Trophoblast cell (in vitro differentiated cells and primary cell): Measurements from ENCODE around the gene CWC27. TPM values are rescaled to one million over a fixed set of nuclear protein-coding genes. Genes with fewer than 3 reads are reported as not detected.

Source experiments
- DNase-seq, 2 donors: peaks; one replicate each; pipeline ENCODE4 v3.0.0-alpha.2; 2016
- H2AFZ ChIP-seq: 2 replicates; pipeline ENCODE4 v1.6.1; 2013; ENCODE audit warnings: low read length, moderate library complexity, mild to moderate bottlenecking; ENCODE audit not compliant: insufficient read depth, poor library complexity
- H2AK5ac ChIP-seq: 2 replicates; pipeline ENCODE4 v1.6.1; 2013; ENCODE audit warnings: mild to moderate bottlenecking, low read length
- H2BK120ac ChIP-seq: 2 replicates; pipeline ENCODE4 v1.6.1; 2013; ENCODE audit warnings: low read length, mild to moderate bottlenecking, moderate library complexity; ENCODE audit not compliant: insufficient read depth, poor library complexity
- H2BK12ac ChIP-seq: 2 replicates; pipeline ENCODE4 v1.6.1; 2013; ENCODE audit warnings: mild to moderate bottlenecking, low read length, moderate library complexity
- H2BK5ac ChIP-seq: 2 replicates; pipeline ENCODE4 v1.6.1; 2013; ENCODE audit warnings: low read length, low read depth, moderate library complexity, mild to moderate bottlenecking; ENCODE audit not compliant: poor library complexity
- H3K14ac ChIP-seq: 2 replicates; pipeline ENCODE4 v1.6.1; 2013; ENCODE audit warnings: mild to moderate bottlenecking, low read length
- H3K18ac ChIP-seq: 2 replicates; pipeline ENCODE4 v1.6.1; 2013; ENCODE audit warnings: mild to moderate bottlenecking, low read length
- H3K23ac ChIP-seq: 2 replicates; pipeline ENCODE4 v1.6.1; 2013; ENCODE audit warnings: low read length
- H3K27ac ChIP-seq: 2 replicates; pipeline ENCODE4 v1.5.1; 2013; ENCODE audit warnings: low read depth, mild to moderate bottlenecking, inconsistent platforms, low read length, moderate library complexity
- H3K27me3 ChIP-seq: 2 replicates; pipeline ENCODE4 v1.6.1; 2013; ENCODE audit warnings: inconsistent platforms, mild to moderate bottlenecking, low read length, moderate library complexity; ENCODE audit not compliant: insufficient read depth
- H3K36me3 ChIP-seq, 2 experiments: 1 replicate in 1 of 2; 2 replicates in 1 of 2; pipeline ENCODE4 v1.6.1; 2013; ENCODE audit warnings: low read length in 2 of 2, mild to moderate bottlenecking in 2 of 2, moderate library complexity in 1 of 2; ENCODE audit not compliant: insufficient read depth in 2 of 2, control insufficient read depth in 1 of 2
- H3K4ac ChIP-seq: 2 replicates; pipeline ENCODE4 v1.6.1; 2013; ENCODE audit warnings: low read depth, mild to moderate bottlenecking, low read length, moderate library complexity
- H3K4me1 ChIP-seq, 2 experiments: 1 replicate in 1 of 2; 2 replicates in 1 of 2; pipeline ENCODE4 v1.6.1; 2013; ENCODE audit warnings: low read length in 2 of 2, mild to moderate bottlenecking in 2 of 2, moderate library complexity in 1 of 2; ENCODE audit not compliant: insufficient read depth in 2 of 2, control insufficient read depth in 1 of 2
- H3K4me2 ChIP-seq: 2 replicates; pipeline ENCODE4 v1.6.1; 2013; ENCODE audit warnings: inconsistent platforms, mild to moderate bottlenecking, low read length, moderate library complexity
- H3K4me3 ChIP-seq: 2 replicates; pipeline ENCODE4 v1.5.1; 2013; ENCODE audit warnings: mild to moderate bottlenecking, low read depth, low read length, inconsistent platforms
- H3K79me1 ChIP-seq: one replicate; pipeline ENCODE4 v1.6.1; 2013; ENCODE audit warnings: low read length
- H3K79me2 ChIP-seq: 2 replicates; pipeline ENCODE4 v1.6.1; 2013; ENCODE audit warnings: low read length, mild to moderate bottlenecking; ENCODE audit not compliant: control insufficient read depth, insufficient read depth, poor library complexity
- H3K9ac ChIP-seq: 2 replicates; pipeline ENCODE4 v1.6.1; 2013; ENCODE audit warnings: mild to moderate bottlenecking, low read length
- H3K9me3 ChIP-seq: 2 replicates; pipeline ENCODE4 v1.6.1; 2013; ENCODE audit warnings: low read depth, mild to moderate bottlenecking, control low read depth, inconsistent platforms, low read length; ENCODE audit not compliant: insufficient read depth
- H4K12ac ChIP-seq: 2 replicates; pipeline ENCODE4 v1.6.1; 2013; ENCODE audit warnings: low read depth, mild to moderate bottlenecking, low read length, moderate library complexity
- H4K8ac ChIP-seq: 2 replicates; pipeline ENCODE4 v1.6.1; 2013; ENCODE audit warnings: low read depth, mild to moderate bottlenecking, low read length, moderate library complexity
- H4K91ac ChIP-seq: one replicate; pipeline ENCODE4 v1.6.1; 2013; ENCODE audit warnings: low read depth, mild to moderate bottlenecking, low read length, moderate library complexity
- WGBS: extraction: QIAGEN DNeasy Blood & Tissue Kit; methylation state at CpG from one replicate; pipeline ENCODE4 v1.1.7; 2013; ENCODE audit warnings: missing lambda C conversion rate; ENCODE audit not compliant: insufficient read length, insufficient coverage; ENCODE audit errors: extremely low coverage; 5-methylcytosine and 5-hydroxymethylcytosine counted together
- polyA plus RNA-seq: library from polyadenylated mRNA; stranded (reverse); fragments of 200-250 nt; gene quantifications from 2 replicates; pipeline ENCODE4 v1.2.3, GENCODE V29; 2013

Gene CWC27
- 30.4 and 30.6 TPM in 2 replicates for polyA plus RNA-seq

DNA sequence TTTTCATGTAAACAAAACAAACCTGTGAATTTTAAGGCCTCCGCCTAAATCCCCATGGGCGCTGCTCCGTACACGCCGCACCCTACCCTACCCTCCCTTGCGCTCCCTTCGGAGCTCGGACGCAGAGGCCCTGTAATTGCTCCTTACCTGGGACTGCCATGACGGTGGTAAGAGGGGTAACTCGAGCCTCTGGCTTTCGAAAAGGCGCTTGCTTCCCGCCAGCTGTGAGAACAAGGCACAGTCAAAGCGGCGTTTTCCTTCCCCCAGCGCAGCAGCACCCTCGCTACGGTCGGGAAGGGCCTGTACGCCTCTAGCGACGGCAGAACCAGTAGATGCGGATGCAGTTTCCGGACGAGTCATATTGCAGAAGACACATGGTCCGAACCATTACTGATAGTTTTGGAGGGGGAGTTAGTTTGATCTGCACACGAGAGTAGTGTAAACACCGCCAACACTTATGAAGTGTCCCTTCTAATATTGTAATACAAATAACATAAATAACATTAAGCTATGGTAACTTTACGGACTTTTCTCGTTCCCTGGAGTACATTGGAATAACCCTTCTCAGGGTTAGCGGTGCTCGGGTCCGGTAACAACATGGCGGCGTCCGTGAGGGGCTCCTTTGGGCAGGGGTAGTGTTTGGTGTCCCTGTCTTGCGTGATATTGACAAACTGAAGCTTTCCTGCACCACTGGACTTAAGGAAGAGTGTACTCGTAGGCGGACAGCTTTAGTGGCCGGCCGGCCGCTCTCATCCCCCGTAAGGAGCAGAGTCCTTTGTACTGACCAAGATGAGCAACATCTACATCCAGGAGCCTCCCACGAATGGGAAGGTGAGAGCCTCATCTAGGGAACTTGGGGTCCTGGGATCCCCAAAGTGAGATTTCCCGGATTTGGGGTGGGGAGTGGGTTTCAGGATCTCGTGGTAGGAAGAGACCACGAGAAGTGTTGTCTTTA, at the start of gene CWC27, which contains the start of gene SREK1IP1:
TSS of gene CWC27 (plus strand) at position 573 of the 955 bp plus-strand sequence. CDS start at position 790, 217 bp downstream.
TSS of gene SREK1IP1 (minus strand) at position 334 of the 955 bp plus-strand sequence. CDS start at position 160, 174 bp downstream.
- Histone ChIP-seq H4K8ac (peak within 1 kb of the TSS; percentile 89), H3K4me1 (peaks cover 4 to 6% of the 10 kb centered on the region in 2 experiments)

GRCh38 chr5:64722588-64722987, 46.1 kb upstream of the CWC27 start:
- WGBS: no CpG with 5 or more reads among the region's 3 CpGs
- H3K36me3 ChIP-seq: peaks cover 0 to 2% of the 10 kb centered on the region in 2 experiments
- no peak overlapping the region for H3K14ac ChIP-seq
- no peak for DNase-seq
- no peak overlapping the region for H3K4me3 ChIP-seq
- H2BK5ac ChIP-seq: no peak overlapping the region
- no peaks in the 10 kb centered on the region for H3K79me1 ChIP-seq
- no peak overlapping the region for H3K9ac ChIP-seq
- no peak overlapping the region for H2BK120ac ChIP-seq
- H2AFZ ChIP-seq: no peak overlapping the region
- no peak overlapping the region for H3K23ac ChIP-seq
- H4K12ac ChIP-seq: no peak overlapping the region
- no peak overlapping the region for H2AK5ac ChIP-seq
- H3K18ac ChIP-seq: no peak overlapping the region
- no peaks in the 10 kb centered on the region for H3K9me3 ChIP-seq
- H3K4ac ChIP-seq: no peak overlapping the region
- H3K4me1 ChIP-seq: no peaks in the 10 kb centered on the region
- H4K8ac ChIP-seq: no peak overlapping the region
- no peaks in the 10 kb centered on the region for H3K79me2 ChIP-seq
- no peak overlapping the region for H3K4me2 ChIP-seq
- H3K27ac ChIP-seq: no peak overlapping the region
- no peak overlapping the region for H4K91ac ChIP-seq
- H3K27me3 ChIP-seq: no peaks in the 10 kb centered on the region
- H2BK12ac ChIP-seq: no peak overlapping the region

More for the DNA sequence above, at the start of gene CWC27, which contains the start of gene SREK1IP1:
- Histone ChIP-seq H3K27me3 (no peaks in the 10 kb centered on the region), H2BK5ac (peak within 1 kb of the TSS; percentile 28), H2BK120ac (peak within 1 kb of the TSS; percentile 68), H3K4me2 (peak within 1 kb of the TSS; percentile 80), H3K79me2 (peaks cover 7% of the 10 kb centered on the region), H4K91ac (peak within 1 kb of the TSS; percentile 53), H2AFZ (peak within 1 kb of the TSS; percentile 58), H3K4ac (peak within 1 kb of the TSS; percentile 80), H4K12ac (peak within 1 kb of the TSS; percentile 77), H2AK5ac (no peak within 1 kb of the TSS), H3K27ac (peak within 1 kb of the TSS; percentile 54), H3K9me3 (no peaks in the 10 kb centered on the region), H3K36me3 (peaks cover 0 to 8% of the 10 kb centered on the region in 2 experiments), H3K23ac (no peak within 1 kb of the TSS), H3K9ac (peak within 1 kb of the TSS; percentile 93), H3K14ac (peak within 1 kb of the TSS; percentile 71), H3K4me3 (peak within 1 kb of the TSS; percentile 94), H3K18ac (peak within 1 kb of the TSS; percentile 63), H2BK12ac (no peak within 1 kb of the TSS), H3K79me1 (peaks cover 6% of the 10 kb centered on the region)
- peak; percentile 65 to 88 for DNase-seq
- no CpG with 5 or more reads among the region's 48 CpGs for WGBS

- no peak overlapping the region for H2AFZ ChIP-seq
- no peak overlapping the region for H4K12ac ChIP-seq
- H4K8ac ChIP-seq: no peak overlapping the region
- H3K4me2 ChIP-seq: no peak overlapping the region
- H2AK5ac ChIP-seq: no peak overlapping the region
- H3K23ac ChIP-seq: no peak overlapping the region
- no peak overlapping the region for H3K9ac ChIP-seq
- no peaks in the 10 kb centered on the region for H3K9me3 ChIP-seq
- no peak overlapping the region for H3K27ac ChIP-seq
- peaks cover 0 to 2% of the 10 kb centered on the region in 2 experiments for H3K4me1 ChIP-seq
- no peaks in the 10 kb centered on the region for H3K79me2 ChIP-seq
- peaks cover 3% of the 10 kb centered on the region in 2 experiments for H3K36me3 ChIP-seq
- no CpG with 5 or more reads among the region's 2 CpGs for WGBS
- no peak overlapping the region for H3K18ac ChIP-seq
- no peaks in the 10 kb centered on the region for H3K27me3 ChIP-seq
- DNase-seq: no peak
- H2BK120ac ChIP-seq: no peak overlapping the region
- no peak overlapping the region for H3K14ac ChIP-seq
- H2BK12ac ChIP-seq: no peak overlapping the region
- no peaks in the 10 kb centered on the region for H3K79me1 ChIP-seq
- H3K4ac ChIP-seq: no peak overlapping the region
- H4K91ac ChIP-seq: no peak overlapping the region
- no peak overlapping the region for H3K4me3 ChIP-seq
- no peak overlapping the region for H2BK5ac ChIP-seq
These were observed 41.6 kb upstream of the CWC27 start for GRCh38 chr5:64727150-64727549.

- H3K14ac ChIP-seq: no peak overlapping the region
- H3K79me1 ChIP-seq: no peaks in the 10 kb centered on the region
- no peak overlapping the region for H4K91ac ChIP-seq
- no peak overlapping the region for H4K8ac ChIP-seq
- no peak overlapping the region for H3K4me3 ChIP-seq
- DNase-seq: no peak
- H3K23ac ChIP-seq: no peak overlapping the region
- H2AK5ac ChIP-seq: no peak overlapping the region
- H4K12ac ChIP-seq: no peak overlapping the region
- no peak overlapping the region for H2BK5ac ChIP-seq
- no peak overlapping the region for H3K18ac ChIP-seq
- H2BK120ac ChIP-seq: no peak overlapping the region
- WGBS: no CpG with 5 or more reads among the region's 1 CpG
- no peak overlapping the region for H3K4me2 ChIP-seq
- H3K4ac ChIP-seq: no peak overlapping the region
- H2BK12ac ChIP-seq: no peak overlapping the region
- H3K9me3 ChIP-seq: no peaks in the 10 kb centered on the region
- H2AFZ ChIP-seq: no peak overlapping the region
- no peak overlapping the region for H3K27ac ChIP-seq
- peaks cover 0 to 2% of the 10 kb centered on the region in 2 experiments for H3K36me3 ChIP-seq
- no peaks in the 10 kb centered on the region for H3K27me3 ChIP-seq
- no peaks in the 10 kb centered on the region for H3K79me2 ChIP-seq
- H3K4me1 ChIP-seq: no peaks in the 10 kb centered on the region
- H3K9ac ChIP-seq: no peak overlapping the region
These were observed 26.3 kb upstream of the CWC27 start for GRCh38 chr5:64742411-64742810.
